HS-5 (cell line): ENCODE data around the gene FLT3.
"Not testable (repeated sequence)": the region's sequence is repeated elsewhere in the genome, so short reads cannot be mapped to it uniquely, and the experiment has no call there.

Experiments
- DNase-seq: peaks from one replicate; pipeline ENCODE4 v3.0.0-alpha.2; 2012; ENCODE audit warnings: low read depth

FLT3 gene

GRCh38 chr13:28044608-28045007 lies 55.8 kb downstream of the FLT3 start:
- DNase-seq: no peak

GRCh38 chr13:28043224-28043623 lies 57.2 kb downstream of the FLT3 start:
- no peak for DNase-seq

GRCh38 chr13:28041501-28041900 lies 58.9 kb downstream of the FLT3 start:
- DNase-seq: no peak

GRCh38 chr13:28041031-28041461 lies 59.3 kb downstream of the FLT3 start:
- DNase-seq: no peak

- no peak for DNase-seq
These were observed 63.0 kb downstream of the FLT3 start for GRCh38 chr13:28037399-28037798.

DNA sequence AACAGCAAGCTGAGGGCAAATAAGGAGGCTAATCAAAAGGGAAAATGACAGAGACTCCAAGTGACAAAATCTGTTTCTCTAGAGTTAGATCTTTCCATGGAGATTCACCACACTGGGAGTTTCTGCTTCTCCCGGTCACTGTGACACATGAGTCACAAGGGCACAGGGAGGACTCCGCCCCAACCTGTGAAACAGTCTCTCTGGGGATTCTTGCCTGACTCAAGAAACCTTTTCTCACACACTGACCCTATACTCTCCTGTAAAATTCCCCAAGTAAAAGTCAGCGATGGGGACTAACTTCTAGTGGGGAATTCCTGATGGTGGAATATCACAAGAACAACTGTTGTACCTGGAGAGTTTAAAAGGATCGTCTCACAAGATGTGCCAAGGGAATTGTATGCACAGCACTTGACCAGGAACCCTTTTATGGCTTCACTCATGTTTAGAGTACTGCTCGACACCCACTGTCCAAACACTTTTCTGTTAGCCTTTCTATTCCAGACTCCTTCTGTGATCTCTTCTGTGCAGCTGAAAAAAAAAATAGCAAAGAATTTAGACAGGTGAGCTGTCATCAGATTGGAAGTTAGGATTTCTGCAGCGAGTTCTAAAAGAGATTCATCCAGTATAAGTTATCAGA lies 65.1 kb downstream of the FLT3 start:
- DNase-seq: no peak

- no peak for DNase-seq
These were observed 66.3 kb downstream of the FLT3 start for GRCh38 chr13:28033894-28034655.

DNA sequence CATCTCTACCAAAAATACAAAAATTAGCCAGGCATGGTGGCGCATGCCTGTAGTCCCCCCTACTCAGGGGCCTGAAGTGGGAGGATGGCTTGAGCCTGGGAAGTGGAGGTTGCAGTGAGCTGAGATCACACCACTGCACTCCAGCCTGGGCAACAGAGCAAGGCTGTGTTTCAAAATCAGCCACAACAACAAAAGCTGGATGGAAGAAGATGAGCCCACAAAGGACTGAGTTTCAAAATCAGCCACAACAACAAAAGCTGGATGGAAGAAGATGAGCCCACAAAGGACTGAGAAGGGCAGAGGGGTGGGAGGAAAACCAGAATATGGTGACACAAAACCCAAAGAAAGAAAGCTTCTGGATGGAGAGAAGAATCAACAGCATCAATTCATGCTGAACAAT lies 67.9 kb downstream of the FLT3 start:
- not testable (repeated sequence) for DNase-seq

- DNase-seq: no peak
These were observed 68.5 kb downstream of the FLT3 start for GRCh38 chr13:28031896-28032288.

- DNase-seq: no peak
These were observed 69.0 kb downstream of the FLT3 start for GRCh38 chr13:28031220-28031895.

DNA sequence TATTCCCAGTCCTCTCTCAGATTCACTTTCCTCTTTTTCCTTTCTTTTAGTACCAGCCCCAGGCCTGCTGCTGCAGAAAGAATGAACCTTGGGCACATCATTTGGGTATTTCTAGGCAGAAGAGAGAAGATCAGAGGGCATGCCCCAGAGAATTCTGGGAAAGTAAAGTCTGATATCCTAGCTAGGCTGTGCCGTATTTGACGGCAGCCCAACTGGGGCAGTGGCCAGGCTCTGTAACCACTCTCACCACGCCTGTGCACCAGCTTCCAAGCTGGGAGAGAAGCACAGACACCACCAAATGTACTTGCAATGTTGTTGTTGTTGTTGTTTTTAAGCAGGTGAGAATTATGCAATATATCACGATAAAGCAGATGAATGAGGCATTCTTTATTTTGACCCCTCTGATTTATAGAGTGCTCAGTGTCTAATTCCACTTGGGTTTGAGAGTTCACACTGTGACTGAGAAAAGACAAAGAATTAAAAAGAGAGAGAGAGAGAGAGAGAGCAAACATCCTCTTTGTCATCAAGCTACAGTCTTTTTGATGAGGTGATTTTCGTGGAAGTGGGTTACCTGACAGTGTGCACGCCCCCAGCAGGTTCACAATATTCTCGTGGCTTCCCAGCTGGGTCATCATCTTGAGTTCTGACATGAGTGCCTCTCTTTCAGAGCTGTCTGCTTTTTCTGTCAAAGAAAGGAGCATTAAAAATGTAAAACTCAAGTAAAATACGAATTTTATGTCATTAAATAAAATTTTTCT lies 72.6 kb downstream of the FLT3 start:
- no peak for DNase-seq

DNA sequence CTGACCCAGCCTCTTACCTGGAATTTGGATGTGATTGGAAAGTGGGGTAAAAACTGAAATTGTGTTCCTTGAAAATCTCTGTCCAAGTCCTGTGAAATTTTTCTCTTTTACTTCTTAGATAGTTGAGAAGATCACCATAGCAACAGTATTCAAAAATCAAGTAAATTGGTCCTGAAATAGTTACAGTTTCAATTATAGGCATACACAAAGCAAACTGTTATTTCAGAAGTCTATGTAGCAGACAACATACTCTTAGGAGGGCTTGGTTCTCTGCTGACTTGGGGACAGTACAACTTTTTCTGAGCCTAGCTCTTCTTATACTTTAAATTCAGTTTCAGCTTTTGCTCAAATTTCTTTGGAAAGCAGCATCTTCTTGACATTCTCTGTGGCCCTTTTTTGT lies 73.3 kb downstream of the FLT3 start:
- no peak for DNase-seq

DNA sequence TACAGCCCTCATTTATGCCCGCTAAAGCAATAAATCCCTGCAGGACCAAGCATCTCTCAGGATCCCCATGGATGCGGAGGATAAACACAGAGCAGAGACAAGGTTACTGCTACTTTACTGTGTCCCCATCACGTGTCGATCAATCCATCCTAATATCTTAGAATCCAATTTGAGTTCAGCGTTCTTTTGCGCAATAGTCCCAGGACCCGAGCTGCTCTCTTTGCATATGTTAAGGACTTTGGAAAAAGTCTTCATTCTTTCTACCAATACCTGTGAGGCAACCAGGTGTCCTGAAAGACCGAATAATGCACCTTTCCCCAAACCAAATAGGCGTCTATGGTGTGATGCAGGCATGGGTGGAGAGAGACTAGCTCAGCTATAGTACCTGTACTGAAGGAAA lies 73.9 kb downstream of the FLT3 start:
- no peak for DNase-seq

GRCh38 chr13:28022848-28023518 lies 77.4 kb downstream of the FLT3 start:
- DNase-seq: no peak

GRCh38 chr13:28014301-28014700 lies 86.1 kb downstream of the FLT3 start:
- no peak for DNase-seq

- DNase-seq: no peak
These were observed 86.9 kb downstream of the FLT3 start for GRCh38 chr13:28013482-28013881.

GRCh38 chr13:28012896-28013295 lies 87.5 kb downstream of the FLT3 start:
- DNase-seq: no peak

DNA sequence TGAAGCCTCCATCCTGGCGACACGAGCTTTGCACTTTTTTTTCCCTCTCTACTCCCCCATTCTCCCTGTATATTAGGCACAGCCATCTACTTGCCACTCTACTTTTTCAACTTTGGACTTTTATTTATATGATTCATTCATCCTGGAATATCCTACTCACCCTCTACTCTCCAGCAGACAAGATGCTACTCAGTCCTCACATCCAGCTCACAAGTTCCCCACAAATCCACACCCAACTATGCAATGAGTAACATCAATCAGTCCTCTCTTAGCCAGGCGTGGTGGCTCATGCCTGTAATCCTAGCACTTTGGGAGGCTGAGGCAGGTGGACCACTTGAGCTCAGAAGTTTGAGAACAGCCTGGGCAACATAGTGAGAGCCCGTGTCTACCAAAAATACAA lies 88.0 kb downstream of the FLT3 start:
- DNase-seq: no peak

GRCh38 chr13:28010046-28010445 lies 90.3 kb downstream of the FLT3 start:
- no peak for DNase-seq

DNA sequence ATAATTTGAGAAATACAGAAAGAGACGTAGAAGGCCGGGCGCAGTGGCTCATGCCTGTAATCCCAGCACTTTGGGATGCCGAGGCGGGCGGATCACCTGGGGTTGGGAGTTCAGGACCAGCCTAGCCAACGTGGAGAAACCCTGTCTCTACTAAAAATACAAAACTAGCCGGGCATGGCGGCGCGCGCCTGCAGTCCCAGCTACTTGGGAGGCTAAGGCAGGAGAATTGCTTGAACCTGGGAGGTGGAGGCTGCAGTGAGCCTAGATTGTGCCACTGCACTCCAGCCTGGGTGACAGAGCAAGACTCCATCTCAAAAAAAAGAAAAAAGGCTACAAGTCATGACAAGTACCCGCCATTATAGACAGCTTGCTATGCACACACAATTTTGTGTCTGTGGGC lies 95.4 kb downstream of the FLT3 start:
- not testable (repeated sequence) for DNase-seq

GRCh38 chr13:28002886-28003698 lies 97.3 kb downstream of the FLT3 start:
- no peak for DNase-seq
